Skeletal muscle satellite cell (primary cell): ENCODE measurements around the gene CD81.

Source experiments
- H3K27me3 ChIP-seq: 2 replicates; pipeline ENCODE4 v1.7.0; 2013; ENCODE audit warnings: low read length; ENCODE audit not compliant: control insufficient read depth, insufficient read depth
- H3K36me3 ChIP-seq: 2 replicates; pipeline ENCODE4 v1.7.0; 2013; ENCODE audit warnings: mild to moderate bottlenecking, control low read depth, low read length; ENCODE audit not compliant: insufficient read depth
- H3K4me1 ChIP-seq: 2 replicates; pipeline ENCODE4 v1.7.0; 2013; ENCODE audit warnings: low read length; ENCODE audit not compliant: control insufficient read depth, insufficient read depth
- H3K4me2 ChIP-seq: 2 replicates; pipeline ENCODE4 v1.7.0; 2013; ENCODE audit warnings: mild to moderate bottlenecking, low read length
- H3K4me3 ChIP-seq: 2 replicates; pipeline ENCODE4 v1.7.0; 2013; ENCODE audit warnings: low read length
- H3K9ac ChIP-seq: 2 replicates; pipeline ENCODE4 v1.7.0; 2013; ENCODE audit warnings: mild to moderate bottlenecking, low read depth, low read length, moderate library complexity
- H3K9me3 ChIP-seq: replicated peaks from 2 replicates; pipeline ENCODE4 v1.7.0; 2013; ENCODE audit warnings: mild to moderate bottlenecking, control low read depth, low read length

The CD81 gene

DNA sequence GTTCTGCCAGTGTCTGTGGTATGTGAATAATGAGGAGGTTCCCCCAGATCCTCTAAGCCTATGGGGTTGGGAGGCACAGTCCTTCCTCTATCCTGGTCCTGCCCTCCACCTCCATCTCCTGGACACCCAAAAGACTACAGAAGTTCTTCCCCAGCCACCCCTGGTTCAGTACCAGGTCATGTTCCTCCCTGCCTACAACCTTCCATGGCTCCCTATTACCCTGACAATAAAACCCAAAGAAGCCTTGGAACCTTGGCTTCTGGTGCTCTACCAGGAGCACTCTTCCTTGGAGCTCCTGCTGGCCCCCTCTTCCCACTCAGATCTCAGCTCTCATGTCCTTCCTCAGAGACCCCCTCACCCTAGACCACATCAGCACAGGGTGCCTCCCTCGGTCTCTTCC, 54.3 kb downstream of the CD81 start:
- Histone ChIP-seq H3K4me2 (no peak overlapping the region), H3K9ac (no peak overlapping the region), H3K27me3 (peaks cover 7% of the 10 kb centered on the region), H3K4me3 (no peak overlapping the region), H3K9me3 (no peaks in the 10 kb centered on the region), H3K36me3 (no peaks in the 10 kb centered on the region), H3K4me1 (no peaks in the 10 kb centered on the region)

GRCh38 chr11:2432171-2432621, 55.1 kb downstream of the CD81 start:
- no peaks in the 10 kb centered on the region for H3K9me3 ChIP-seq
- no peaks in the 10 kb centered on the region for H3K36me3 ChIP-seq
- peaks cover 13% of the 10 kb centered on the region for H3K27me3 ChIP-seq
- H3K9ac ChIP-seq, result no peak overlapping the region
- H3K4me1 ChIP-seq, result no peaks in the 10 kb centered on the region
- no peak overlapping the region for H3K4me2 ChIP-seq
- no peak overlapping the region for H3K4me3 ChIP-seq

- Histone ChIP-seq H3K36me3 (no peaks in the 10 kb centered on the region), H3K4me2 (no peak overlapping the region), H3K4me3 (no peak overlapping the region), H3K9ac (no peak overlapping the region), H3K27me3 (peaks cover 17% of the 10 kb centered on the region), H3K4me1 (no peaks in the 10 kb centered on the region), H3K9me3 (no peaks in the 10 kb centered on the region)
Observed at GRCh38 chr11:2432628-2433071, 55.5 kb downstream of the CD81 start.

GRCh38 chr11:2433106-2433925, 56.2 kb downstream of the CD81 start:
- Histone ChIP-seq H3K9me3 (no peaks in the 10 kb centered on the region), H3K4me3 (no peak overlapping the region), H3K36me3 (no peaks in the 10 kb centered on the region), H3K4me1 (no peaks in the 10 kb centered on the region), H3K4me2 (no peak overlapping the region), H3K9ac (no peak overlapping the region), H3K27me3 (peaks cover 20% of the 10 kb centered on the region)

DNA sequence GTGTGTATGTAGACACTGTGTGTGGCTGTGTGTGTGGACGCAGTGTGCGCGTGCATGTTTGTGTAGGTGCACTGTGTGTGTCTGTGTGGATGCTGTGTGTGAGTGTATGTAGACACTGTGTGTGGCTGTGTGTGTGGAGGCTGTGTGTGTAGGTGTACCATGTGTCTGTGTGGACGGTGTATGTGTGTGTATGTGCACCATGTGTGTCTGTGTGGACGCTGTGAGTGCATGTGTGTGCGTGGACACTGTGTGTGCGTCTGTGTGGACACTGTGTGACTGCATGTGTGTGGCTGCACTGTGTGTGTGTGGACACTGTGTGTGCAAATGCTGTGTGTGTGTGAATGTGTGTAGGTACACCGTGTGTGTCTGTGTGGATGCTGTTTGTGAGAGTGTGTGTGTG, 56.9 kb downstream of the CD81 start:
- H3K36me3 ChIP-seq, result no peaks in the 10 kb centered on the region
- H3K9me3 ChIP-seq, result no peaks in the 10 kb centered on the region
- no peak overlapping the region for H3K4me2 ChIP-seq
- peaks cover 24% of the 10 kb centered on the region for H3K27me3 ChIP-seq
- H3K4me3 ChIP-seq, result no peak overlapping the region
- no peak overlapping the region for H3K9ac ChIP-seq
- H3K4me1 ChIP-seq, result no peaks in the 10 kb centered on the region

DNA sequence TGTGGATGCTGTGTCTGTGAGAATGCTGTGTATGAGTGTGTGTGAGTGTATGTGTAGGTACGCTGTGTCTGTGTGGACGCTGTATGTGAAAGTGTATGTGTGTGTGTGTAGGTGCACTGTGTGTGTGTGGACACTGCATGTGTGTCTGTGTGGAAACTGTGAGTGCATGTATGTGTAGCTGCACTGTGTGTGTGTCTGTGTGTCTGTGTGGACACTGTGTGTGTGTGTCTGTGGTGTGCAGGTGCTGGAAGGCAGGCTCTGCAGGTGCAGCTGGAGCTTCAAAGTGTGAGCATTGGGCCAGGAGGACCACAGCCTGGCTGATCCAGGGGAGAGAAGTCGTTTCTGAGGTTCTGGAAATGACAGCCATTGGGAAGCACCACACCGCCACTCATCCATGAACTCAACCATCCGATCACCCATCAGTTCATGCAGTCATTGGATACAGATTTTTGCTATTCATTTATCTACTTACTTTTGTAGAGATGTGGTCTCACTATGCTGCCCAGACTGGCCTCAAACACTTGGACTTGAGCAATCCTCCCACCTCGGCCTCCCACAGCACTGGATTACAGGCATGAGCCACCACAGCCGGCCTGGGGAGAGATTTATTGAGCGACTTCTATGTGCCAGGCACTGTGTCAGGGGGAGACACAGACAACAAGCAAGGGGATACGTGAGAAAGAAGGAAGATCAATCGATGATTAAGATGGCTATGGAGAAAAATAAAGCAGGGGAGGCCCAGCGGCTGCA, 57.6 kb downstream of the CD81 start:
- Histone ChIP-seq H3K9ac (no peak overlapping the region), H3K36me3 (no peaks in the 10 kb centered on the region), H3K4me3 (no peak overlapping the region), H3K4me2 (no peak overlapping the region), H3K27me3 (peaks cover 25% of the 10 kb centered on the region), H3K4me1 (no peaks in the 10 kb centered on the region), H3K9me3 (no peaks in the 10 kb centered on the region)

- Histone ChIP-seq H3K36me3 (no peaks in the 10 kb centered on the region), H3K4me1 (no peaks in the 10 kb centered on the region), H3K9me3 (no peaks in the 10 kb centered on the region), H3K27me3 (peaks cover 32% of the 10 kb centered on the region), H3K4me3 (no peak overlapping the region), H3K9ac (no peak overlapping the region), H3K4me2 (no peak overlapping the region)
Observed at GRCh38 chr11:2435288-2436012, 58.3 kb downstream of the CD81 start.

DNA sequence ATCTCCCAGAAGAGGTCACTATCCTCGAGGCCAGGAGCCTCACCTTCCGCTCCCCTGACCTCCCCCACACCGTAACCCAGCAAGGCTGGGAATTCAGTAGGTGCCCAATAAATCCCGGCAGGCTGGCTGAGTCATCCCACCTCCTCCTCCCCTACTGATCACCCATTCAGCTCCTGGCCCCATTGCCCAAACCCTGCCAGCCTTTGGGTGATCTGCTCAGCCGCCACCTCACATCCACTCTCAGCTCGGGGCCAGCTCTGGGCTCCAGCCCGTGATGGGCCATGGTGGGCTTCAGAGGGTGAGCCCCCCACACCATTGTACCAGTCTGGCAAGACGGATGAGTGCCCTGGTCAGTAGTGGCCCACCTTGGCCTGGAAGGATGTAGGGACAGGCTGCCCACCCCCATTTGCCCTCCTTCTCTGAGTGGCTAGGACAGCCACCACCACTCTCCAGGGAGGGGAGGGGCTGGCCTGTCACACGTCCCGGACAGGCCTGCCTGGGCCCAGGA, 59.0 kb downstream of the CD81 start:
- Histone ChIP-seq H3K4me2 (no peak overlapping the region), H3K9me3 (no peaks in the 10 kb centered on the region), H3K4me1 (no peaks in the 10 kb centered on the region), H3K27me3 (peaks cover 32% of the 10 kb centered on the region), H3K9ac (no peak overlapping the region), H3K36me3 (no peaks in the 10 kb centered on the region), H3K4me3 (no peak overlapping the region)

DNA sequence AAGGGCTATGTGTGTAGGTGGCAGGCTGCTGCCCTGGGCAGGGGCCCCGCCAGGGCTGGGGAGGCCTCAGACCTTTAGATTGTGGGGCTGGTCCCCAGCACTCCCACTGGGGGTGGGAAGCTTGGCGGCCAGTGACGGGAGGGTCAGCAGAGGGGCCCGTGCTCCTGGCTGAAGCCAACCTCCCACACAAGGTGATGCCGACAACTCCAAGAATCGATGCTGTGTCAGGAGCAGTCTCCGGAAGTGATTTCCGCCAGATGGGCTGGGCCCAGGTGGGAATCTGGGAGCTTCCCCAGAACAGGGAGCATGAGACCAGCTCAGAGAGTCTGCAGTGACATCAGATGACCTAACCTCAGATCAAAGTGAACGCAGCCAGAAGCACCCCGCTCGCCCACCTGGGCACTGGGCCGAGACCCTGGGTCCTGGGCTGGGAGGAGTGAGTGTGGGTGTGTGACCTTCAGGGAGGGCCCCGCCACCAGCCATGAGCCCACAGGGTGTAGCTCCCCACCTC, 59.5 kb downstream of the CD81 start:
- H3K4me1 ChIP-seq, result no peaks in the 10 kb centered on the region
- no peaks in the 10 kb centered on the region for H3K36me3 ChIP-seq
- no peak overlapping the region for H3K9ac ChIP-seq
- no peak overlapping the region for H3K4me2 ChIP-seq
- peaks cover 32% of the 10 kb centered on the region for H3K27me3 ChIP-seq
- no peak overlapping the region for H3K4me3 ChIP-seq
- H3K9me3 ChIP-seq, result no peaks in the 10 kb centered on the region

- Histone ChIP-seq H3K9me3 (no peaks in the 10 kb centered on the region), H3K4me1 (no peaks in the 10 kb centered on the region), H3K4me3 (no peak overlapping the region), H3K36me3 (no peaks in the 10 kb centered on the region), H3K9ac (no peak overlapping the region), H3K27me3 (peaks cover 37% of the 10 kb centered on the region), H3K4me2 (no peak overlapping the region)
Observed at GRCh38 chr11:2437516-2437915, 60.4 kb downstream of the CD81 start.

DNA sequence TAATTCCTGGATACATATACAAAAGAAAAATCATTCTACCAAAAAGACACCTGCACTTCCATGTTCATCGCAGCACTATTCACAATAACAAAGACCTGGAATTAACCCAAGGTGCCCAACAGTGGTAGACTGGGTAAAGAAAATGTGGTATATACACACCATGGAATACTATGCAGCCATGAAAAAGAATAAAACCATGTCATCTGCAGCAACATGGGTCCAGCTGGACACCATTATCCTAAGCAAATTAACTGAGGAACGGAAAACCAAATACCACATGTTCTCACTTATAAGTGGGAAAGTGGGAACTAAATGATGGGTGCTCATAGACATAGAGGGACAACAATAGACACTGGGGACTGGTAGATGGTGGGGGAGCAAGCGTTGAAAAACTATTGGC, 62.7 kb downstream of the CD81 start:
- Histone ChIP-seq H3K36me3 (no peaks in the 10 kb centered on the region), H3K9me3 (no peaks in the 10 kb centered on the region), H3K4me3 (no peak overlapping the region), H3K4me1 (no peaks in the 10 kb centered on the region), H3K27me3 (peaks cover 48% of the 10 kb centered on the region), H3K9ac (no peak overlapping the region), H3K4me2 (no peak overlapping the region)
